Measurements from ENCODE around the gene CUX1. TPM values are rescaled to one million over a fixed set of nuclear protein-coding genes. Genes with fewer than 3 reads are reported as not detected.

CUX1 gene
- total and polyA plus RNA-seq, 2 donors (not counting 1 experiment from before 2014, with no cell fraction given), result 10.8 to 86.5 TPM

DNA sequence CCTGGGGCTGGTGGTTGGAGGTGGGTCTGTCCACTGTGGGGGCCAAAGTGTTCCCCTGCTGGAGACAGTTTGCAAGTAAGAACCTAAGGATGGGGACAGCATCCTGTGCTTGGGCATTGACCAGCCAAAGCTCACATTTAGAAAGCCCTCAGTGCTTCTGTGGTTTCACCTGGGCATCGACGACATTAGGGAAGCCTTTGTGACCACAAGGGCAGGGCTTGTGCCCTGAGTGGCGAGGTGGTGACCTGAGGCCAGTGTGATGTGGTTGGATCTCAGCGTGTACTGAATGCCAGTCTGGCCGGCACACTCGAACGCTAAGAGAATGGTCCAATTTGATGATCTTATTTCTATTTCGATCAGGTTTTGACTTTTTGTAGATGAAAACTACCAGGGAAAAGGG, 437.1 kb downstream of the CUX1 start:
- Mint-ChIP-seq H3K27ac (no peak overlapping the region), H3K4me1 (peaks cover 7% of the 10 kb centered on the region), H3K4me3 (no peak overlapping the region), H3K27me3 (no peaks in the 10 kb centered on the region), H3K9me3 (ENCODE audit: insufficient read depth) (no peaks in the 10 kb centered on the region)
- intact Hi-C loops (cut with micrococcal nuclease), result no loop called here
- TF ChIP-seq, protein P1, sequence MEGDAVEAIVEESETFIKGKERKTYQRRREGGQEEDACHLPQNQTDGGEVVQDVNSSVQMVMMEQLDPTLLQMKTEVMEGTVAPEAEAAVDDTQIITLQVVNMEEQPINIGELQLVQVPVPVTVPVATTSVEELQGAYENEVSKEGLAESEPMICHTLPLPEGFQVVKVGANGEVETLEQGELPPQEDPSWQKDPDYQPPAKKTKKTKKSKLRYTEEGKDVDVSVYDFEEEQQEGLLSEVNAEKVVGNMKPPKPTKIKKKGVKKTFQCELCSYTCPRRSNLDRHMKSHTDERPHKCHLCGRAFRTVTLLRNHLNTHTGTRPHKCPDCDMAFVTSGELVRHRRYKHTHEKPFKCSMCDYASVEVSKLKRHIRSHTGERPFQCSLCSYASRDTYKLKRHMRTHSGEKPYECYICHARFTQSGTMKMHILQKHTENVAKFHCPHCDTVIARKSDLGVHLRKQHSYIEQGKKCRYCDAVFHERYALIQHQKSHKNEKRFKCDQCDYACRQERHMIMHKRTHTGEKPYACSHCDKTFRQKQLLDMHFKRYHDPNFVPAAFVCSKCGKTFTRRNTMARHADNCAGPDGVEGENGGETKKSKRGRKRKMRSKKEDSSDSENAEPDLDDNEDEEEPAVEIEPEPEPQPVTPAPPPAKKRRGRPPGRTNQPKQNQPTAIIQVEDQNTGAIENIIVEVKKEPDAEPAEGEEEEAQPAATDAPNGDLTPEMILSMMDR (IDR thresholded peaks at IDR 0.05), result no peak
- TF ChIP-seq EZH2 (IDR thresholded peaks at IDR 0.05; ENCODE audit: borderline replicate concordance, insufficient read depth, low read depth, low read length, poor library complexity, severe bottlenecking), result no peak
- Histone ChIP-seq H4K20me1 (ENCODE audit: control insufficient read depth, insufficient read depth, low read length, poor library complexity, severe bottlenecking) (no peaks in the 10 kb centered on the region), H3K4me2 (replicated peaks; ENCODE audit: low read depth, low read length, poor library complexity, severe bottlenecking) (no peak overlapping the region), H3K27me3 (replicated peaks in 1 of 4; ENCODE audit: control extremely low read depth in 1 of 4, control insufficient read depth in 3 of 4, insufficient read depth in 4 of 4, low read length in 3 of 4) (no peaks in the 10 kb centered on the region), H3K4me3 (ENCODE audit: control extremely low read depth in 1 of 5, extremely low read depth in 1 of 5, insufficient read depth in 1 of 5, low read depth in 2 of 5, low read length in 4 of 5) (no peak overlapping the region), H3K79me2 (ENCODE audit: control insufficient read depth, insufficient read depth, low read length) (no peaks in the 10 kb centered on the region), H3K4me1 (ENCODE audit: control insufficient read depth in 2 of 2, insufficient read depth in 2 of 2, low read length in 2 of 2) (no peaks in the 10 kb centered on the region), H3K36me3 (replicated peaks in 1 of 2; ENCODE audit: control extremely low read depth in 1 of 2, control insufficient read depth in 1 of 2, extremely low read depth in 1 of 2, insufficient read depth in 2 of 2, low read length in 1 of 2) (peaks cover 0 to 2% of the 10 kb centered on the region in 2 experiments), H3K9ac (ENCODE audit: low read length) (no peak overlapping the region), H3K9me3 (ENCODE audit: control extremely low read depth in 1 of 3, control insufficient read depth in 2 of 3, insufficient read depth in 1 of 3, low read length in 2 of 3) (no peaks in the 10 kb centered on the region), H2AFZ (ENCODE audit: insufficient read depth, low read depth, low read length, poor library complexity, severe bottlenecking) (no peak overlapping the region), H3K27ac (ENCODE audit: low read length in 2 of 2) (no peak overlapping the region)
- CTCF ChIA-PET, result interaction anchor here (1.3 kb wide), 1 partner anchor 651 kb away, joined by 3 read pairs; no protein-coding TSS in a partner anchor
- ATAC-seq (ENCODE audit: low read depth), result no peak
- 88% methylated on average over 8 of the region's 8 CpGs for WGBS (ENCODE audit: insufficient coverage)
- DNase-seq, result no peak
- POLR2A ChIA-PET, result interaction anchor here (0.7 kb wide), 1 partner anchor 463 kb away, joined by 3 read pairs; no protein-coding TSS in a partner anchor

DNA sequence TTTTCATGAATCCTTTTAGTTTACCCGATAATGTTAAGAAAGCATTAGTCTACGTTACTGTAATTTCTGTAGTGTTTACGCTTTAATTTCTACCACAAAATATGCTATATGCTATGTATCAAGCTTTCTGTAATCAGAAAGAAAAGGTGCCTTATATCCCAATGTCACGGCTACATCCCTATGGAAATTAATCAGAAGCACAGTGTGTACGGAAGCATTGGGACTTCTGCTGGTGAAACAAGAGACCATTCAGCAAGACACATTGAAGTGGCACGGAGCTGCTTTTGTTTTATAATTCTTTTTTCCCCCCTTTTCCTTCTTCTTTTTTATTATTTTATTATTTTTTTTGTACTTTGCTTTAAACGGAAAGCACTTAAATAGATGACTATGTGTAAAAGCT, 438.1 kb downstream of the CUX1 start:
- H3K27ac ChIP-seq (ENCODE audit: low read length in 2 of 2), result no peak overlapping the region
- Mint-ChIP-seq H3K9me3 (ENCODE audit: insufficient read depth) (no peaks in the 10 kb centered on the region), H3K4me1 (peaks cover 7% of the 10 kb centered on the region), H3K27me3 (no peaks in the 10 kb centered on the region), H3K27ac (no peak overlapping the region), H3K4me3 (no peak overlapping the region)
- no peaks in the 10 kb centered on the region for H3K4me1 ChIP-seq (ENCODE audit: control insufficient read depth in 2 of 2, insufficient read depth in 2 of 2, low read length in 2 of 2)
- H4K20me1 ChIP-seq (ENCODE audit: control insufficient read depth, insufficient read depth, low read length, poor library complexity, severe bottlenecking), result no peaks in the 10 kb centered on the region
- ChIA-PET POLR2A (no interaction called here), CTCF (interaction anchor here (1.3 kb wide), 2 partner anchors 17 to 652 kb away, joined by 3 read pairs; no protein-coding TSS in a partner anchor)
- intact Hi-C loops (cut with micrococcal nuclease), result no loop called here
- no peak for ATAC-seq (ENCODE audit: low read depth)
- H3K9me3 ChIP-seq (ENCODE audit: control extremely low read depth in 1 of 3, control insufficient read depth in 2 of 3, insufficient read depth in 1 of 3, low read length in 2 of 3), result no peaks in the 10 kb centered on the region
- H3K9ac ChIP-seq (ENCODE audit: low read length), result no peak overlapping the region
- H3K4me2 ChIP-seq (replicated peaks; ENCODE audit: low read depth, low read length, poor library complexity, severe bottlenecking), result no peak overlapping the region
- H3K27me3 ChIP-seq (replicated peaks in 1 of 4; ENCODE audit: control extremely low read depth in 1 of 4, control insufficient read depth in 3 of 4, insufficient read depth in 4 of 4, low read length in 3 of 4), result no peaks in the 10 kb centered on the region
- no peaks in the 10 kb centered on the region for H3K79me2 ChIP-seq (ENCODE audit: control insufficient read depth, insufficient read depth, low read length)
- no peak for TF ChIP-seq EZH2 (IDR thresholded peaks at IDR 0.05; ENCODE audit: borderline replicate concordance, insufficient read depth, low read depth, low read length, poor library complexity, severe bottlenecking)
- TF ChIP-seq, protein P1 (IDR thresholded peaks at IDR 0.05), result no peak
- WGBS (ENCODE audit: insufficient coverage), result 100% methylated on average over 1 of the region's 7 CpGs
- H2AFZ ChIP-seq (ENCODE audit: insufficient read depth, low read depth, low read length, poor library complexity, severe bottlenecking), result no peak overlapping the region
- DNase-seq, result no peak
- peaks cover 0 to 2% of the 10 kb centered on the region in 2 experiments for H3K36me3 ChIP-seq (replicated peaks in 1 of 2; ENCODE audit: control extremely low read depth in 1 of 2, control insufficient read depth in 1 of 2, extremely low read depth in 1 of 2, insufficient read depth in 2 of 2, low read length in 1 of 2)
- H3K4me3 ChIP-seq (ENCODE audit: control extremely low read depth in 1 of 5, extremely low read depth in 1 of 5, insufficient read depth in 1 of 5, low read depth in 2 of 5, low read length in 4 of 5), result no peak overlapping the region
